B cell (primary cell): ENCODE results near the gene EXOC5. TPM values are rescaled to one million over a fixed set of nuclear protein-coding genes. Genes with fewer than 3 reads are reported as not detected.
A peak's percentile ranks its signal among the peaks of the same experiment; 100 is the strongest.

Experiments
- ATAC-seq: fragments of 200-7000 bp; cut with Tn5 transposase; one replicate; pipeline ENCODE4 v1.10.0; 2021; ENCODE audit warnings: low read depth, mild to moderate bottlenecking, moderate number of reproducible peaks, moderate library complexity
- CTCF ChIA-PET: fragments of 350-600 bp; sonication (Branson Sonifier 250); formaldehyde crosslinking; loops from one replicate; lab custom pipeline; 2021; ENCODE audit warnings: antibody characterized with exemption, inconsistent platforms; lab: Charles Lee
- POLR2A ChIA-PET: fragments of 350-600 bp; sonication (Branson Sonifier 250); formaldehyde crosslinking; loops from one replicate; lab custom pipeline; 2021; ENCODE audit warnings: antibody characterized with exemption; lab: Charles Lee
- DNase-seq: peaks from one replicate; pipeline ENCODE4 v3.0.0; 2013
- H2AFZ ChIP-seq: 2 replicates; pipeline ENCODE4 v1.6.1; 2012; ENCODE audit warnings: mild to moderate bottlenecking, low read depth, low read length; ENCODE audit not compliant: insufficient read depth, poor library complexity, severe bottlenecking
- H3K27ac ChIP-seq, 2 donors: 1 replicate in 1 of 2; 2 replicates in 1 of 2; pipeline ENCODE4 v1.5.1; 2012 to 2013; ENCODE audit warnings: low read length in 2 of 2, mild to moderate bottlenecking in 2 of 2, moderate library complexity in 1 of 2
- H3K27me3 ChIP-seq, 4 experiments: fragments of 200-600 bp in 1 of 4; sonication (generic) in 1 of 4; replicated peaks in 1 of 4; 1 replicate in 2 of 4; 2 replicates in 2 of 4; pipeline versions ENCODE4 v1.6.1 to v1.7.0; 2013 to 2016; ENCODE audit warnings: low read length in 3 of 4, mild to moderate bottlenecking in 2 of 4, mixed read lengths in 1 of 4, moderate library complexity in 1 of 4; ENCODE audit not compliant: insufficient read depth in 4 of 4, control insufficient read depth in 3 of 4; ENCODE audit errors: control extremely low read depth in 1 of 4
- H3K36me3 ChIP-seq, 2 experiments: replicated peaks in 1 of 2; 1 replicate in 1 of 2; 2 replicates in 1 of 2; pipeline versions ENCODE4 v1.6.1 to v1.7.1; 2013; ENCODE audit warnings: low read length in 1 of 2; ENCODE audit not compliant: insufficient read depth in 2 of 2, control insufficient read depth in 1 of 2; ENCODE audit errors: control extremely low read depth in 1 of 2, extremely low read depth in 1 of 2
- H3K4me1 ChIP-seq, 2 donors: fragments of 200-600 bp in 1 of 2; sonication (generic) in 1 of 2; 1 replicate in 1 of 2; 2 replicates in 1 of 2; pipeline versions ENCODE4 v1.5.1 to v1.6.1; 2013 to 2017; ENCODE audit warnings: low read length in 2 of 2; ENCODE audit not compliant: control insufficient read depth in 2 of 2, insufficient read depth in 2 of 2
- H3K4me2 ChIP-seq: replicated peaks from 2 replicates; pipeline ENCODE3; 2012; ENCODE audit warnings: mild to moderate bottlenecking, low read depth, low read length; ENCODE audit not compliant: poor library complexity, severe bottlenecking
- H3K4me3 ChIP-seq, 5 experiments: fragments of 200-600 bp in 1 of 5; sonication (generic) in 1 of 5; 1 replicate in 3 of 5; 2 replicates in 2 of 5; pipeline versions ENCODE4 v1.5.1 to v1.7.0; 2011 to 2016; ENCODE audit warnings: low read length in 4 of 5, mild to moderate bottlenecking in 4 of 5, low read depth in 2 of 5, control low read depth in 1 of 5, moderate library complexity in 1 of 5; ENCODE audit not compliant: insufficient read depth in 1 of 5; ENCODE audit errors: control extremely low read depth in 1 of 5, extremely low read depth in 1 of 5
- H3K79me2 ChIP-seq: fragments of 200-600 bp; sonication (generic); one replicate; pipeline ENCODE4 v1.6.0; 2016; ENCODE audit warnings: low read length; ENCODE audit not compliant: control insufficient read depth, insufficient read depth
- H3K9ac ChIP-seq: fragments of 200-600 bp; sonication (generic); 2 replicates; pipeline ENCODE4 v1.6.1; 2017; ENCODE audit warnings: mild to moderate bottlenecking, low read length, moderate library complexity
- H3K9me3 ChIP-seq, 3 donors: one replicate each; pipeline versions ENCODE4 v1.6.1 to v1.7.1; 2013; ENCODE audit warnings: low read length in 2 of 3; ENCODE audit not compliant: control insufficient read depth in 2 of 3, insufficient read depth in 1 of 3; ENCODE audit errors: control extremely low read depth in 1 of 3
- H4K20me1 ChIP-seq: 2 replicates; pipeline ENCODE4 v1.6.0; 2012; ENCODE audit warnings: mild to moderate bottlenecking, low read length; ENCODE audit not compliant: insufficient read depth, control insufficient read depth, poor library complexity, severe bottlenecking
- H3K27ac Mint-ChIP-seq: one replicate; pipeline ENCODE4 v1.8.0; 2021; ENCODE audit warnings: mixed read lengths
- H3K27me3 Mint-ChIP-seq: one replicate; pipeline ENCODE4 v1.8.0; 2021; ENCODE audit warnings: mixed read lengths
- H3K4me1 Mint-ChIP-seq: one replicate; pipeline ENCODE4 v1.8.0; 2021; ENCODE audit warnings: mixed read lengths
- H3K4me3 Mint-ChIP-seq: one replicate; pipeline ENCODE4 v1.8.0; 2021; ENCODE audit warnings: mixed read lengths
- H3K9me3 Mint-ChIP-seq: one replicate; pipeline ENCODE4 v1.8.0; 2022; ENCODE audit warnings: mixed read lengths; ENCODE audit not compliant: insufficient read depth
- CTCF ChIP-seq: fragments of 200-600 bp; IDR thresholded peaks from one replicate; pipeline ENCODE4 v1.8.0; 2022; ENCODE audit warnings: antibody characterized with exemption, mild to moderate bottlenecking
- EZH2 ChIP-seq: IDR thresholded peaks from 2 replicates; pipeline ENCODE4 v1.6.1; 2012; ENCODE audit warnings: borderline replicate concordance, low read depth, mild to moderate bottlenecking, moderate library complexity, low read length; ENCODE audit not compliant: insufficient read depth, poor library complexity, severe bottlenecking
- WGBS: methylation state at CpG from one replicate; pipeline ENCODE4 v1.1.5; 2013; ENCODE audit warnings: missing lambda C conversion rate; ENCODE audit not compliant: insufficient coverage; 5-methylcytosine and 5-hydroxymethylcytosine counted together
- intact Hi-C: fragments of 100-400 bp; cut with micrococcal nuclease; formaldehyde crosslinking; loops from one replicate; pipeline ENCODE4 v1.10.0; 2022
- polyA plus RNA-seq: library from polyadenylated mRNA; depleted of rRNA; stranded (reverse); fragments of >200 nt; gene quantifications from 2 replicates; pipeline ENCODE4 v1.2.3, GENCODE V29; 2012
- total RNA-seq, 2 donors: library from RNA; stranded (reverse); fragments of 120-200 nt in 1 of 2; gene quantifications; 1 replicate in 1 of 2; 2 replicates in 1 of 2; pipeline versions ENCODE4 v1.2.3 to v1.2.4, GENCODE V29; 2013 to 2022

EXOC5 gene
- total and polyA plus RNA-seq, 2 donors (not counting 1 experiment from before 2014, with no cell fraction given): 5.4 to 60.0 TPM

- intact Hi-C loops: loop anchor here (5.0 kb wide), 1 partner anchor 1867 kb away; no protein-coding TSS in a partner anchor
- H3K4me1 ChIP-seq: no peaks in the 10 kb centered on the region
- no peak for ATAC-seq
- Mint-ChIP-seq H3K4me3 (no peak overlapping the region), H3K27me3 (peaks cover 8% of the 10 kb centered on the region), H3K27ac (no peak overlapping the region), H3K9me3 (peaks cover 4% of the 10 kb centered on the region), H3K4me1 (peaks cover 3% of the 10 kb centered on the region)
- 13% methylated on average over 5 of the region's 7 CpGs for WGBS
- H2AFZ ChIP-seq: peak overlapping the region; percentile 49
- H4K20me1 ChIP-seq: no peaks in the 10 kb centered on the region
- ChIA-PET POLR2A (no interaction called here), CTCF (interaction anchor here (0.6 to 4.9 kb wide), 7 partner anchors 13 to 1868 kb away, joined by 3 to 91 read pairs (median 4); partner anchors contain the start of gene NAA30)
- peaks cover 0 to 12% (median 1%) of the 10 kb centered on the region in 4 experiments for H3K27me3 ChIP-seq
- no peak overlapping the region for H3K27ac ChIP-seq
- peaks cover 0 to 4% (median 0%) of the 10 kb centered on the region in 3 donors for H3K9me3 ChIP-seq
- no peak overlapping the region for H3K4me3 ChIP-seq
- TF ChIP-seq EZH2 (no peak), CTCF (no peak)
- no peaks in the 10 kb centered on the region for H3K79me2 ChIP-seq
- H3K9ac ChIP-seq: no peak overlapping the region
- no peaks in the 10 kb centered on the region for H3K36me3 ChIP-seq
- peak; percentile 2 for DNase-seq
- H3K4me2 ChIP-seq: no peak overlapping the region
These were observed 45.8 kb upstream of the EXOC5 start for GRCh38 chr14:57314396-57315089.

GRCh38 chr14:57302883-57303282 lies 34.2 kb upstream of the EXOC5 start:
- peaks cover 31% of the 10 kb centered on the region for H3K27me3 Mint-ChIP-seq

More at GRCh38 chr14:57302883-57303282, 34.2 kb upstream of the EXOC5 start:
- DNase-seq: no peak
- no peaks in the 10 kb centered on the region for H3K36me3 ChIP-seq
- TF ChIP-seq EZH2 (no peak), CTCF (no peak)
- H3K4me1 ChIP-seq: no peaks in the 10 kb centered on the region
- no peaks in the 10 kb centered on the region for H4K20me1 ChIP-seq
- Mint-ChIP-seq H3K9me3 (no peaks in the 10 kb centered on the region), H3K27ac (no peak overlapping the region), H3K4me3 (no peak overlapping the region), H3K4me1 (no peaks in the 10 kb centered on the region)
- no peak overlapping the region for H3K4me2 ChIP-seq
- H3K79me2 ChIP-seq: no peaks in the 10 kb centered on the region
- no peak overlapping the region for H2AFZ ChIP-seq
- H3K9ac ChIP-seq: no peak overlapping the region
- CTCF ChIA-PET: interaction anchor here (2.3 kb wide), 1 partner anchor 13 kb away, joined by 7 read pairs; no protein-coding TSS in a partner anchor
- WGBS: 100% methylated on average over 1 of the region's 5 CpGs
- ATAC-seq: no peak
- no peak overlapping the region for H3K27ac ChIP-seq
- H3K9me3 ChIP-seq: no peaks in the 10 kb centered on the region
- POLR2A ChIA-PET: no interaction called here
- intact Hi-C loops: no loop called here
- H3K4me3 ChIP-seq: no peak overlapping the region
- peaks cover 0 to 5% (median 0%) of the 10 kb centered on the region in 4 experiments for H3K27me3 ChIP-seq
